NCI-H2107 (cell line): ENCODE data around the gene HBEGF.
"Not testable (repeated sequence)": the region's sequence is repeated elsewhere in the genome, so short reads cannot be mapped to it uniquely, and the experiment has no call there.

ENCODE experiments used
- DNase-seq: peaks from one replicate; lab custom pipeline; 2025; lab: John Stamatoyannopoulos, UW

HBEGF gene

DNA sequence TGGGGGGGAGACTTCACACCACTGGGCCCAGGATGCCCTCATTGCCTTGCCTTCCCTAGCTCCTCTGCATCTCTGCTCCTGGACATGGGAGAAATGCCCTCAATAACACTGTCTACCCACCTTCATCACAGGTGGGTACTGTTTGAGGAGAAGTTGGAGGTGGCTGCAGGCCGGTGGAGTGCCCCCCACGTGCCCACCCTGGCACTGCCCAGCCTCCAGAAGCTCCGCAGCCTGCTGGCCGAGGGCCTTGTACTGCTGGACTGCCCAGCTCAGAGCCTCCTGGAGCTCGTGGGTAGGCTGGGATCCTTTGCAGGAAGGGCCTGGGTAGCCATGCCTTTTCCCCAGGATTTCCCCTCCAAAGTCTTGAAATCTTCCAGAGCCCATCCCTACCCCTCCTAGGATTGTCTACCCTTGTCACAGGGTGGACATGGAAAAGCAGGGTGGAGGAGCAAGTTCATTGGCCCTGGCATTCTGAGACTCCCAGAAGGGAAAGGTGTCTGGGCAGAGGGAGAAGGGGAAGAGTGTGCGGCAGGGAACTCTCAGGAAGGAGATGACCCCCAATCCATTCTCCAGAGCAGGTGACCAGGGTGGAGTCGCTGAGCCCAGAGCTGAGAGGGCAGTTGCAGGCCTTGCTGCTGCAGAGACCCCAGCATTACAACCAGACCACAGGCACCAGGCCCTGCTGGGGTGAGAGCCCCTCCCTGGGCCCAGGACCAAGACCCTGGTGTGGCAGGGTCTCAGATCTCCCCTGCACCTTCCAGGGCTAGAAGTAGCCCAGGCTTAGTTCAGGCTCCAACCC is 14.5 kb upstream of the HBEGF start:
- DNase-seq = no peak

DNA sequence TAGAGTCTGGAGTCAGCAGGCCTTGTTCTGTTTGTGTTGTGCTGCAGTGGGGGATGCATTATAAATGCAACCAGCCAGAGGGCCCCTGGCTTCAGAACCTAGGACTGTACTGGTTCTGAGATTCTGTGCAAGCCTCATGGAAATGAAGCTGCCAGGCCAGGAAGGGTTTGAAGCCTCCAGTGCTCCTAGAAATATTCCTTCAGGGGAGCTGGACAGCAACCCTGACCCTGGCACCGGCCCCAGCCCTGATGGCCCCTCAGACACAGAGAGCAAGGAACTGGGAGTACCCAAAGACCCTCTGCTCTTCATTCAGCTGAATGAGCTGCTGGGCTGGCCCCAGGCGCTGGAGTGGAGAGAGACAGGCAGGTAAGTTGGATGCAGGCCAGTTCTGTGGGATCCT is 13.7 kb upstream of the HBEGF start, which contains the start of gene SLC4A9:
Gene SLC4A9, plus strand, starts transcription at position 94 of the 400 bp plus-strand sequence. Its CDS starts 43 bp downstream, at position 137.
- no peak for DNase-seq

DNA sequence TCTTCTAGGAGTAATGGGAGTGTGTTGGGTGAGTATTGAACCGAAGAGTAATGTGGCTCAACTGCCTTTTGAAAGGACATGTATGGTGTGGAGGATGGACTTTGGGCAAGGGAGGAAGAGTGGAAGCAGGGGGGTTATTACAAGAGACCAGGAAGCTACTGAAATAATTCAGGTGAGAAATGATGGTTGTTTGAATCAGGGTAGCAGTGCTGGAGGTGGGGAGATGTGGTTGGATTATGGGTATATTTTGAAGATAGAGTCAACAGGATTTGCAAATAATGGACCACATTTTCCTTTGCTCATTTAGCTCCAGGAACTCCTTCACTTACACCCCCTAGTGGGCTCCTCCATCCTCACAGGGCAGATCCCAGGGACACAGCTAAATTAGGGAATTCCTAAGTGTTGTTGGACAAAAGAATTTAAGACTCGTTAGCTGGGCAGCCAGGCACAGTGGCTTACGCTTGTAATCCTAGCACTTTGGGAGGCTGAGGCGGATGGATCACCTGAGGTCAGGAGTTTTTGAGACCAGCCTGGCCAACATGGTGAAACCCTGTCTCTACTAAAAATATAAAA is 12.4 kb upstream of the HBEGF start:
- no peak for DNase-seq

DNA sequence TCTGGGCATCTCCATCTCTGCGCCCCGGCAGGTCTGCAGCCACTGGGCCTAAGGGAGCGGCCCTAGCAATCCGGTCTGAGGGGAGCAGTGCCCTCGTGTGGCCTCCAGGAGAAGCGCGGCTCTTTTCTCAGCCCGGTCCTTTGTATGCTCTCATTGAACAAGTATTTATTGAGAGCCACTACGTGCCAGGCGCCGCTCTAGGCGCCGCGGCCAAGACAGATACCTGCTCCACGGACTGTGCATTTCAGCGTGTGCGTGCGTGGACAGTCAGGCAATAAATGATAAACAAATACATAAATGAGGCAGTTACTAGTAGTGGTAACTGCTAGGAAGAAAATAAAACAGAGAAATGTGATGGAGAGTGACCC is 11.3 kb upstream of the HBEGF start:
- peak; percentile 15 for DNase-seq

DNA sequence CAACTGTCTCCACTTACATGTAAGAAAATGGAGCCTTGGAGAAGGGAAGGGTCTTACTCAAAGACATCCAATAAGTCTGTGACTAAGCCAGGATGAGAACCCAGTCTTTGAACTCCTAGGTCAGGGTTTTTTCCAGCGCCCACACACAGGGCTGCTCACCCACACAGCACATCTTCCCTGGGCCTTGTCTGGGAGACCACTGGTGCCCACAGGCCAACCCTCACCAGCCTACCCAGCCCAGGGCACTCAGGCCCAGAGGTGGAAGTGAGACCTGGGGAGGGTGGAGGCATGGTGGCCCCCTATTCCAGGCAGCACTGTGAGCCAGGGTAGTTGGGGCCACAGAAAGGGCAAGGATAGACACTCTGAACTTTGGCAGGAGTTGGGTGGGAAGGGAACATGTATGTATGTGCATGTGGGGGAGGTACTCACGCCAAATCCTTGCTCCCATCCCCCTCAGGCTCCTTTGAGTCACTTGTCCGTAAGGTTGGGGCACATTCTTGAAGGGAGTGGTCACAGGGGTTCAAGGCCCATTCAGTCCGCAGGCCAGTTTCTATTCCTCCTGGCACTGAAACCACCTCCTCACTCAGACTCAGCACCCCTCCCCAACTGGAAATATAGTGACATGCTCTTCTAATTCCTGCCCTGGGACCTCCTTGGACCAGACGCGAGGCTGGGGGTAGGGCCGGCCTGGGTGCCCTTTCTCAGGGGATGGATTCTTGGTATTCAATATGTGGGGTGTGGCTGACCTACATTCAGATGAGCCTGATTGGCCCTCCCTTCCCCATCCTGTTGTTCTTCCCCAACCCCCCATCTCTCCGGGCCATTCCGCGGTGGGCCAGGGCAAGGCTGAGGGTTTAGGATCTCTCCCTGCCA is 10.7 kb upstream of the HBEGF start:
- DNase-seq = no peak

DNA sequence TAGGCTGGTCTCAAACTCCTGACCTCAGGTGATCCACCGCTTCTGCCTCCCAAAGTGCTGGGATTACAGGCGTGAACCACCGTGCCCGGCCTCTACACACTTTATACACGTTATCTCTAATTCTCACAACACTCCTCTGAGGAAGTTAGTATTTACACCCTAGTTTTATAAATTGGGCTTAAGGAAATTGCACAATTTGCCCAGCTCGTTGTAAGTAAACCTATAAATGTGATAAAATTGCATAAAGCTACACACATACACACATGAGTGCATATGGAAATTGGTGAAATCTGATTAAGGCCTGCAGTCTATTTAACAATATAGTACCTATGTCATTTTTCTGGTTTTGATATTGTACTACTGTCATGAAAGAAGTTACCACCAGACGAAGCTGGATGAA is 9.1 kb upstream of the HBEGF start:
- DNase-seq = no peak

DNA sequence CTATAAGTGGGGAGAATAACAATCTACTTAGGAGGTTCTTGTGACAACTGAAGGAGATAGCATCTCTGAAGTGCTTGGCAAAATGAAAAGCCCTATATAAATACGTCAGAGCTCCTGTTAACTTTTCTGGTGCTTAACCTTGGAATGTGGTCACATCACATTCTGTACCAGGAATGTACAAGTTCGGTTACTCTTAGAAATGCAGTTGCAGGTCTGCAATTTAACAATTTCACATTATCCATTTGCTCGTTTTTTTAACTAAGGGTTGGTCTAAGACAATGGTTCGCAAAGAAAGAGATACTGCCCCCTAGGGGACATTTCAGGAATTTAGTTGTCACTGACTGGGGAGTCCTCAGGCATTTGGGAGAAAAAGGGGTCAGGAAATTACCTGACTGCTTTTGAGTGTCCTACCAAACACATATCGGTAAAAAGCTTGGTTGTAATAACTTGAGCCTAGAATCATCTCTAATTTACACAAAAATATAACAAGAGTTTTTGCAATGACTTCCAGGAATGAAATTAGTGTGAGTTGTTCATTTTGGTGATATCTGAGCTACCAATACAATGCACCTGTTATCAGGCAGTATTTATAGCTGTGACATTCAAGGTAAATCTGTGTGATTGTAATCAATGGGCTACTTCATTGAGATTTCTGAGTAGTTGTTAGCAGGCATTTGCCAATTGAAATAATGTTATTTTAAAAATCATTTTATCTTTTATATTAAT is 5.4 kb upstream of the HBEGF start:
- DNase-seq = peak; percentile 25

DNA sequence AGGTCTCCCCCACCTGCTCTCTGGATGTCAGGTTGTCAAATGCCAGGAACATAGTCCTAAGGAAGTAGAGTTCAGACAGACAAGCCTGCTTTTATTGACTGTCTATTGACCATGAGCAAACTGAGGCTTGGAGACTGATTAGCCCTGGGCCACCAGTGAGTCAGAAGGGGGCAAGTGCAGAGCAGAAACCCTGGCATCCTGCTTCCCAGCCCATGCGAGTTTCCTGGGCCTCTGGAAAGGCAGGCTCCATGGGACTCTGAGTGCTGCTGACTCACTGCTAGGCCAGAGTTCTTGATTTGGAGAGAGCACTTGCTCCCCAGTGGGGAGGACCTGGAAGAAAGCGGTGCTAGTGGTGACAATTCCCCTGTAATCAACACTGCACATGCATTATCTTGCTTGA is 2.8 kb upstream of the HBEGF start:
- DNase-seq = no peak

DNA sequence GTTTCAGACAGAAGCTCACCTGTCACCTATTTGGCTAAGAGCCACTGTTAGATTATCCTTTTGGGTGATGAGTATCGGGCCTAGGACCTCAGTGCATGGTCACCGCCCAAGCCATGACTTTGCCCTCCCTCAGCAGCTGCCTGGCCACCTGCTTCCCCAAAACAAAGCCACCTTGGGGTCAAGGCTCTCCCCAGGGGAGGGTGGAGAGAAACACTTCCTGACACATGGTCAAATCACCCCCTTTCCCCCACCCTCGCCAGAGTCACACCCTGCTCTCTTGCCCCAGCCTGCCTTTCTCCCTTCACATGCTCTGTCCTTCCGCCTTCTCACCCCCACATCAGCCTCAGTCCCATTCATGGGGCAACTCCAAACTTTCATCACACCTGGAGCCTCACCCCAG is 1.7 kb upstream of the HBEGF start:
- DNase-seq = no peak

DNA sequence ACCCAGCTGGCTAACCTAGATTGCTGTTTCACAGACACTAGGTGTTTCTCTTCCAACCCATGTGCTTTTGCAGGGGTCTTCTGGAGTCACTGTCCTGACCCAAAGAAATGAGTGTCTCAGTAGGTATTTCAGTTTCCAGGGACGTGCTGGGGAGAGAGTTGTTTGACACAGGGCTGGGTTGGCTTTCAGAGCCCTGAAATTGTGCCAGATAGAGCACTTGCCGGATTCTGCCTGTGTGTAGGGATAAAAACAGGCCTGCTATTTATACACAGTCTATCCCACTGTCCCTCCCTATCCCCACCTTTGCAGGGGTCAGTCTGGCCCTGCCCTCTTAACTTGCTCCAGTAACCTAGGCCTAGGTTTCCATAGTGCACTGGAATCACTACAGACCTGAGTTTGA is 957 bp upstream of the HBEGF start:
- DNase-seq = no peak

DNA sequence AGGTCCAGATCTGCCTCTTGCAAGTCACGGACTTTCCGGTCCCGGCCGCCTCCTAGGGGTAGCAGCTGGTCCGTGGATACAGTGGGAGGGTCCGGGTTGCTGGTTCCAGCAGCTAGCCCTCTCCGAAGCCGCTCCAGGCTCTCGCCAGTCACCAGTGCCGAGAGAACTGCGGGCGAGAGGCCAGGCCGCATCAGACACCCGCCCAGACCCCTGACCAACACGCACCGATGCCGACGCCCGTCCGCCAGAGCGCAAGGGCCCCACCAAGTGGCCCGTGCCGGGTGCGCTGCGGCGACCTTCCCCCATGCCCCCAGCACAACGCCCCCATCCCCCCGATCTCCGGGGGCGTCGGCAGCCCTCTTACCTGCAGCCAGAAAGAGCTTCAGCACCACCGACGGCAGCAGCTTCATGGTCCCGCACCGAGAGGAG is 470 bp downstream of the HBEGF start:
- DNase-seq = no peak

DNA sequence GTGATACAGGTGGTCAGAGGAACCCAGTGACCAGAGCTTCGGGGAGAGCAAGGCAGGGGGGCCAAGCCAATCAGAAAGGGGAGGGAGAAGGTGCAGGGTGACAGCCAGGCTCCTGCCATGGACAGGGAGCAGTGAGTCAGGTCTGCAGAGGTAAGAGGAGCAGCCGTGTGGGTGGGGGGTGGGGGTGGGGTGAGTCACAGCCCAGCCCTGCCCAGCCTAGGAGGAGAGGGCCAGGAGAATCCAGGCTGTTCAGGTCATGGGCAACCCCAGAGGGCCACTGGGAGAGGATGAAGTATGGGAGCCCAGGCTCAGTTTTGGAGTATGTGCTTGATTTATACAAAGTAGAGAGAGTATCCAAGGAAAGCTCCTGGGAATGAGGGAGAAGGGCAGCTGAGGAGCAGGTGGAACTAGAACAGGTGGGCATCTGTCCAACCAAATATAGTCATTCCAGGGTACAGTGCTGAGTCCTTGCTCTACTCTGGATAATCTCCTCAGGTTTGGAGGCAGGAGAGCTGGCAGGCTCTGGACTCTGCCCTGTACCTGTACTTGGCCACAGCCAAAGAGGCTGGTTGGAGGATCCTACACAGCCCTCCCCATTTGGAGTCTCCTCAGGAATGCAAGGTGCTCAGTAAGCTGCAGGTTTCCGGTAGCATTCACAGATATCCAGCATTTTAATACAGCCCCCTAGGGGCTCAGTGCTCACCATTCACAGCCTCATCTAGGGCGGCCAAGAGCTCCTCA is 1.6 kb downstream of the HBEGF start:
- no peak for DNase-seq

DNA sequence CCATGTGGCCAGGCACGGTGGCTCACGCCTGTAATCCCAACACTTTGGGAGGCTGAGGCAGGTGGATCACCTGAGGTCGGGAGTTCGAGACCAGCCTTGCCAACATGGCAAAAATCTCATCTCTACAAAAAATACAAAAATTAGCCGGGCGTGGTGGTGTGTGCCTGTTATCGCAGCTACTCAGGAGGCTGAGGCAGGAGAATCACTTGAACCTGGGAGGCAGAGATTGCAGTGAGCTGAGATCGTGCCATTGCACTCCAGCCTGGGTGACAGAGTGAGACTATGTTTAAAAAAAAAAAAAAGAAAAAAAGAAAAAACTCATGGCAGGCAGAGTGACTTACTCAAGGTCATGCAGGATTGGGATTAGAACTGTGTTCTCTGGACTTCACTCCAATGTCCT is 2.6 kb downstream of the HBEGF start:
- not testable (repeated sequence) for DNase-seq

DNA sequence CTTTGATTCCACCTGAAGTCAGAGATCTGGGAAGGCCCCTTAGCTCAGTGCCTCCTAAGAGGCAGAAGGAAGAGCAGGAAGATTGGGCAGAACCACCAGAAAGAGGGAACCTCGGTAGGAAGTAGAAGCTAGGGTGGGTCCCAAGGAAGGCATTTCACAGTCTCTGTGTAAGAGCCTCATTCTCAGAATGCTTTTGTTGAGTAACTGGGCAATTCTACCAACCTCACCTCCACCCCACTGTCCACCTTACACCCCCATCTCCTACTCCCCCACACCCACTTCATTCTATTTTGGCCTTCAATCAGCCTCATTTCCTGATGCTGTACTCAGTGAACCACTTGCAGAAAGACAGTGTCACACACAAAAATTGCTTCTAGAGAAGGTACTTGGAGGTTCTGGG is 3.5 kb downstream of the HBEGF start:
- DNase-seq = no peak

DNA sequence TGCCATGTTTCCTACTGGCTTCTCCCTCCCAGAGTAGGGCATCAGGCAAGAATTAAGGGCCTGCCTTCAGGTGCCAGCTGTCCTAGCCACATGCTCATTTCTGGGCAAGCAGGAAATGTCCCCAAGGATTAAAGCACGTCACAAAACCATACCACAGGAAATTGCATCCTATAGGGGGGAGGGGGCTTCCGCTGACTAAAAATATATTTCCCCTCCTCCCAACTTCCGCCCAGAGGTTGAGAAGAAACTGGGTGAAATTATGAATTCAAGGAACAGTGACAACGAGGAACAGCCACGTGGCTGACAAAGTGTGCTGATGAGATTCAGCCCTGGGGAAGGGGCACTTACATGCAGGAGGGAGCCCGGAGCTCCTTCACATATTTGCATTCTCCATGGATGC is 4.1 kb downstream of the HBEGF start:
- no peak for DNase-seq

DNA sequence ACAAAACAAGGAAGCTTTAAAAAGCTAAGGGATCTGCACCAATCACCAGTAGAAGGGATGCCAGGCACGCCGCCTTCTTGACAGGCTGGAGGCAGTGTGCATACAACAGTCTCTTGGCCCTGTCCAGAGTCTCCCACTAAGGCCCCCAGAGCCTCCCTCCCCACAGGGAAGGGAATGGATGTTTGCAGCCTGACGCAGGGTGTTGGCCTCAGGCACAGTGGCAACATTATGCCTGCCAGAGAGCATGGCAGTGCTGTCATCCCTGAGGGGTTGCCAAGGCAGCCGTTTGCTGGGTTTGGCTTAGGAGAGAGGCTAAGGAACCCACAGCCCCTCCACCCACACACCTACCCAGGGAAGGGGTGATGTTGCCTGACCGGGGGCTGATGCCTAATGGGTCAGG is 4.8 kb downstream of the HBEGF start:
- no peak for DNase-seq

DNA sequence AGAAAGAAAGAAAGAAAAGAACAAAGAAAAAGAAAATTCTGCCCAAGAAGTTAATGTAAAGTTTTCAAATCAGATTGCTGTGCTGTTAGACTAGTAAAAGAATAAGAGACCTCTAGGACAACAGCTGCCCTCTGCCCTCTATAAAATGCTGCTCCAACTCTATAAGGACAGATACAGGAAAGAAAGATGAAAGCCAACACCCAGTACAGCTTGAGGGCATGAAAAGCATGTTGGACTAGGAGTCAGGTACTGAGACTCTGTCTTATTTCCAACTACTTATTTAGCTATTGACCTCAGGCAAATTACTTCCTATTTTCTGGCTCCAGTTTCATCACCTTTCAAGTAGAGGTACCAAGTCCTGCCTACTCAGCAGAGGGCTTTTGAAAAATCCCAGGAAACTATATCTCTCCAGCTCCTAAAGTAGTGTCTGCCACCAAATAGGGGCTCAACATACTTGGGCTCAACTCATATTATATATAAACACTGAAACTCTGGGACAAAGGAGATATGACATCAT is 5.7 kb downstream of the HBEGF start:
- no peak for DNase-seq

DNA sequence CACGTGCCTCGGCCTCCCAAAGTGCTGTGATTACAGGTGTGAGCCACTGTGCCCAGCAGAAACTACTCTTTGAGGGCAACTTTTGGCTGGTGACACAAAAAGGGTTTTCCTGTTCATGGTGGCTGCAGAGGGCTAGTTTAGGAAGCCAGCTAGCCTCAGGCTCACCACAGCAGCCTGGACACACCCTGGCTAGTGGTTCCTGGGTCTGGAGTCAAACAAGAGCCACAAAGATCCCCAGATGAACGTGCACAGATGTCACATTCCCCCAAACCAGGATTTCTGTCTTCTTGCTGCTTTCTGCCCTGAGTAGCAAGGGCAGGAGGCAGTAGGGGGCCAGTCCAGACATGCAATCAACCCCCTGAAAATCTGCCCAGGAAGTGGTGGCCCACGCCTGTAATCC is 6.8 kb downstream of the HBEGF start:
- no peak for DNase-seq

DNA sequence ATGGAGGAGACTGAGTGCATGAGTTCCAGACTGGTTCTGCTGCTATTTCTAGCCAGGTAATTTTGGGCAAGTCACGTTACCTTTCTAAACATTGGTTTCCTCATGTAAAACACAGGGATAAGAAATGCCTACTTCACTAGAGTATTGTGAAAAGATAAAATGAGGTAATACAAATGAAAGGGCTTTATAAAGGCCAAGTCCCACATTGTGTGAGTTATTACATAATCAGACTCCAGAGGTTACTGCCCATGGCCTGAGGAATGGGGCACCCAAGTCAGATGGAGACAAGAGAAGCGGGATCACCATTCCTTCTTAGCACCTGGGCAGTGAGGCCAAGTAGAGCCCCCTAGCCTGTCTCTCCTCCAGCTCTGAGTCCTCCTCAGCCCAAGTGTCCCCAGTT is 7.5 kb downstream of the HBEGF start:
- no peak for DNase-seq

DNA sequence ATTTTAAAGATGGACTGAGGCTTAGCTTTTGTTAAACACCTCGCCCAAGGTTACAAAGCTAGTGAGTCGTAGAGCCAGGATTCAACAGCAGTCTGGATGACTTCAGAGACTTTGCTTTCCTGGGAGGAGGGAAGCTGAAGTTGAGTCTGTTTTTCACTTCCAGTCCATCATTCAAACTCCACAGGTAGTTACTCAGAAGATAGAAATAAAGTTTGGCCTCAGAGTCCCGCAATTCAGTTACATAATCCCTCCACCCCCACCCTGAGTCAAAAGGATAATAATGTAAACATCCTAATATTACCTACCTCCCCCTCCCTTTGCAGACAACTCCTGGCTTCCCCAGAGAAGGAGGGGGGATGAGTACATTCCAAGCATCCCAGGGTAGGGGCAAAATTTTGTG is 8.1 kb downstream of the HBEGF start:
- no peak for DNase-seq

DNA sequence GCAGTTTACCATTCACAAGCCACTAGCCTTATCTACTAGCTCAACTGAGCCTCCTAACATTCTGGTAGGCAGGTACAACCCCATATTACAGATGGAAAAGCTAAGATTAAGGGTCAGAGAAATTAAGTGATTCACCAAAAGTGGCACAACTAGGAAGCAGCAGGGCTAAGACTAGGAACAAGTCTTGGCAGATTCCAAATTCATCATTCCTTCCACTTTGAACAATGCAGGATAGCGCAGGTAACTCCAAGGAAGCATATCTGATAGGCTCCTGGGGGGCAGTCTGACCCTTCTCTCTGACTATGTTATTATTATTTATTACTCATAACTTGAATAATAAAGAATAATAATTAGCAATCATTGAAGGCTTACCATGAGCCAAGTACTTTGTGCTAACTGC is 8.5 kb downstream of the HBEGF start:
- no peak for DNase-seq
